DOHH2 (cell line): ENCODE measurements around the gene SMIM10L2A.

Experiments
- H3F3A ChIP-seq: fragments of 200-600 bp; sonication (generic), shearing (Covaris generic); 2 replicates; pipeline ENCODE4 v1.6.0; 2016; ENCODE audit warnings: antibody characterized with exemption, mild to moderate bottlenecking; ENCODE audit not compliant: control insufficient read depth, insufficient read depth
- H3K27ac ChIP-seq: fragments of 200-600 bp; sonication (generic); 2 replicates; pipeline ENCODE4 v1.5.1; 2014; ENCODE audit warnings: low read depth, mild to moderate bottlenecking, low read length, moderate library complexity
- H3K27me3 ChIP-seq: fragments of 200-600 bp; sonication (generic); 2 replicates; pipeline ENCODE4 v1.6.1; 2014; ENCODE audit warnings: mild to moderate bottlenecking, low read length, mixed read lengths; ENCODE audit not compliant: control insufficient read depth
- H3K36me3 ChIP-seq: fragments of 200-600 bp; sonication (generic); 2 replicates; pipeline ENCODE4 v1.6.1; 2014; ENCODE audit warnings: mild to moderate bottlenecking, low read length, moderate library complexity, mixed read lengths; ENCODE audit not compliant: control insufficient read depth
- H3K4me1 ChIP-seq: fragments of 200-600 bp; sonication (generic); 2 replicates; pipeline ENCODE4 v1.6.1; 2014; ENCODE audit warnings: mild to moderate bottlenecking, low read length, mixed read lengths; ENCODE audit not compliant: control insufficient read depth
- H3K4me2 ChIP-seq: fragments of 200-600 bp; sonication (generic); 2 replicates; pipeline ENCODE4 v1.6.0; 2014; ENCODE audit warnings: mild to moderate bottlenecking, low read length, moderate library complexity
- H3K4me3 ChIP-seq: fragments of 200-600 bp; sonication (generic); 2 replicates; pipeline ENCODE4 v1.5.1; 2014; ENCODE audit warnings: mild to moderate bottlenecking, low read length, mixed read lengths
- H3K79me2 ChIP-seq: fragments of 200-600 bp; sonication (generic); 2 replicates; pipeline ENCODE4 v1.6.1; 2014; ENCODE audit warnings: mild to moderate bottlenecking, low read length, mixed read lengths; ENCODE audit not compliant: control insufficient read depth
- H3K9me2 ChIP-seq: fragments of 200-600 bp; sonication (generic); replicated peaks from 2 replicates; pipeline ENCODE4 v1.6.1; 2014; ENCODE audit warnings: mild to moderate bottlenecking, low read length, mixed read lengths; ENCODE audit not compliant: control insufficient read depth
- H3K9me3 ChIP-seq: fragments of 200-600 bp; sonication (generic); 2 replicates; pipeline ENCODE4 v1.6.1; 2014; ENCODE audit warnings: antibody characterized with exemption, low read length, mixed read lengths; ENCODE audit not compliant: control insufficient read depth, insufficient read depth
- H4K20me1 ChIP-seq: fragments of 200-600 bp; sonication (generic); 2 replicates; pipeline ENCODE4 v1.6.0; 2014; ENCODE audit warnings: low read depth, mild to moderate bottlenecking, antibody characterized with exemption, low read length, moderate library complexity; ENCODE audit not compliant: control insufficient read depth, insufficient read depth
- EZH2phosphoT487 ChIP-seq: fragments of 200-600 bp; sonication (generic); IDR thresholded peaks from 2 replicates; pipeline ENCODE4 v1.6.1; 2017; ENCODE audit warnings: borderline replicate concordance, mild to moderate bottlenecking, antibody characterized with exemption, low read length, moderate library complexity, mixed read lengths
- TF ChIP-seq, protein P1 (sequence below): fragments of 200-600 bp; sonication (generic); IDR thresholded peaks from one replicate; pipeline ENCODE4 v1.5.1; 2014; ENCODE audit warnings: antibody characterized with exemption, mild to moderate bottlenecking, low read depth, low read length; ENCODE audit not compliant: poor library complexity, severe bottlenecking

SMIM10L2A gene

GRCh38 chrX:135389243-135389642 is 32.5 kb upstream of the SMIM10L2A start:
- no peaks in the 10 kb centered on the region for H3K36me3 ChIP-seq
- TF ChIP-seq EZH2phosphoT487 = no peak
- TF ChIP-seq, protein P1, sequence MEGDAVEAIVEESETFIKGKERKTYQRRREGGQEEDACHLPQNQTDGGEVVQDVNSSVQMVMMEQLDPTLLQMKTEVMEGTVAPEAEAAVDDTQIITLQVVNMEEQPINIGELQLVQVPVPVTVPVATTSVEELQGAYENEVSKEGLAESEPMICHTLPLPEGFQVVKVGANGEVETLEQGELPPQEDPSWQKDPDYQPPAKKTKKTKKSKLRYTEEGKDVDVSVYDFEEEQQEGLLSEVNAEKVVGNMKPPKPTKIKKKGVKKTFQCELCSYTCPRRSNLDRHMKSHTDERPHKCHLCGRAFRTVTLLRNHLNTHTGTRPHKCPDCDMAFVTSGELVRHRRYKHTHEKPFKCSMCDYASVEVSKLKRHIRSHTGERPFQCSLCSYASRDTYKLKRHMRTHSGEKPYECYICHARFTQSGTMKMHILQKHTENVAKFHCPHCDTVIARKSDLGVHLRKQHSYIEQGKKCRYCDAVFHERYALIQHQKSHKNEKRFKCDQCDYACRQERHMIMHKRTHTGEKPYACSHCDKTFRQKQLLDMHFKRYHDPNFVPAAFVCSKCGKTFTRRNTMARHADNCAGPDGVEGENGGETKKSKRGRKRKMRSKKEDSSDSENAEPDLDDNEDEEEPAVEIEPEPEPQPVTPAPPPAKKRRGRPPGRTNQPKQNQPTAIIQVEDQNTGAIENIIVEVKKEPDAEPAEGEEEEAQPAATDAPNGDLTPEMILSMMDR = no peak
- no peaks in the 10 kb centered on the region for H3K4me1 ChIP-seq
- no peaks in the 10 kb centered on the region for H4K20me1 ChIP-seq
- H3K9me3 ChIP-seq = no peaks in the 10 kb centered on the region
- H3K27me3 ChIP-seq = no peaks in the 10 kb centered on the region
- H3K27ac ChIP-seq = no peak overlapping the region
- no peak overlapping the region for H3K4me3 ChIP-seq
- no peaks in the 10 kb centered on the region for H3K9me2 ChIP-seq
- H3F3A ChIP-seq = no peaks in the 10 kb centered on the region
- H3K4me2 ChIP-seq = no peak overlapping the region
- no peaks in the 10 kb centered on the region for H3K79me2 ChIP-seq

DNA sequence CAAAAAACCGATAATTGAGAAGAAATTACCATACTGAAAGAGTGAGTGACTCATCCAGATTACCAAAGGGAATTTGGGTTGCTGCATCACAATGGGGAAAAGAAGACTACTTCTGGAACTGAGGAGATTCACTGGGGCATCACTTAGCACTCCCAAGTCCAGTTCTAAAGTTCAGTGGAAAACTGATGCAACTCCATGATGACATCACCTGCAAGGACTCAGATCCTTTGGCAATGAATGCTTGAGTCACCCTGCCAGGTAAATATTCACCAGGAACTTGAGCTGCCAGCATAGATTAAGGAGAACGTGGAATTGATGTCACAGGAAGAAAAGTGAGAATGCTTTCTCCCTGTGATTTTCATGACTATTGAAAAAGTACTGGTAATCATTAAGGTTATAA is 32.0 kb upstream of the SMIM10L2A start:
- no peaks in the 10 kb centered on the region for H3F3A ChIP-seq
- TF ChIP-seq EZH2phosphoT487 = no peak
- TF ChIP-seq, protein P1 = no peak
- H3K79me2 ChIP-seq = no peaks in the 10 kb centered on the region
- H3K4me1 ChIP-seq = no peaks in the 10 kb centered on the region
- H4K20me1 ChIP-seq = no peaks in the 10 kb centered on the region
- H3K27me3 ChIP-seq = no peaks in the 10 kb centered on the region
- H3K4me3 ChIP-seq = no peak overlapping the region
- H3K9me3 ChIP-seq = no peaks in the 10 kb centered on the region
- no peaks in the 10 kb centered on the region for H3K9me2 ChIP-seq
- no peak overlapping the region for H3K4me2 ChIP-seq
- H3K36me3 ChIP-seq = no peaks in the 10 kb centered on the region
- H3K27ac ChIP-seq = no peak overlapping the region

DNA sequence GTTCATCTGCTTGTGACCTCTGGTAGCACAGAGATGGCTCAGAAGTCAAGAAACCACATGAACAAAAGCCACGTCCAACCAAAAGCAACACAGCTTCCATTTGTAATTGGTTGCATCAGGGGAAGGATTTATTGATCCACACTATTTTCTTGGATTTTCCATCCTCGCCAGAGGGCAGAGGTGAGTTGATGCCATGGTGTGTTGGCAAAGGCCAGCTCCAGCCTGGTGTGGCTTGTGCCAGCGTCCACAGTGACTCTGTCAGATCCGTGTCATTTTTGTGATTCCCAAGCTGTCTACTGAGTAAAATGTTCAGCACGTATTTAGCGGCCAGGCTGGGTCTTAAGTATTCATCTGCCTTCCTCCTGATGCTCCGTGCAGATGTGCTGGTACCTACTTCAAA is 30.0 kb upstream of the SMIM10L2A start:
- no peaks in the 10 kb centered on the region for H3K27me3 ChIP-seq
- H3K9me2 ChIP-seq = no peaks in the 10 kb centered on the region
- H3K79me2 ChIP-seq = no peaks in the 10 kb centered on the region
- no peak overlapping the region for H3K4me3 ChIP-seq
- H3K36me3 ChIP-seq = no peaks in the 10 kb centered on the region
- no peaks in the 10 kb centered on the region for H3K4me1 ChIP-seq
- H4K20me1 ChIP-seq = no peaks in the 10 kb centered on the region
- no peaks in the 10 kb centered on the region for H3F3A ChIP-seq
- TF ChIP-seq EZH2phosphoT487 = no peak
- TF ChIP-seq, protein P1 = no peak
- no peak overlapping the region for H3K27ac ChIP-seq
- no peak overlapping the region for H3K4me2 ChIP-seq
- no peaks in the 10 kb centered on the region for H3K9me3 ChIP-seq

DNA sequence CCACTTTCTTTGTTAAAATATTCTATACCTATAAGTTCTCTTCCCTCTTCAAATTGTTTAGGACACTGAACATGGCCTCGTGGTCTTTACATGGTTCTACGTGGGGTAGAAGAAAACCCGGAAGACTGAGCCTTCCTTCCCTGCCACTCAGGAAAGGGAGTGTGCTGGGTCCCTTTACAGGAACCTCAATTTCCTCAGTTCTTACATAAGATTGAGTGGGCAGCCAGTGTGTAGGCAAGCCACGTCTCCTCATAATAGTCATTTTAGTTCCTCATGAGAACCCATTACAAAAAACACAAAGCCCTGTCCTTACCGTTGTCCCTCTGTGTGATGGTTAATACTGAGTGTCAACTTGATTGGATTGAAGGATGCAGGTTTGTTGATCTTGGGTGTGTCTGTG is 28.7 kb upstream of the SMIM10L2A start:
- no peaks in the 10 kb centered on the region for H3K36me3 ChIP-seq
- no peak overlapping the region for H3K27ac ChIP-seq
- no peak overlapping the region for H3K4me2 ChIP-seq
- no peaks in the 10 kb centered on the region for H3K79me2 ChIP-seq
- H3K9me3 ChIP-seq = no peaks in the 10 kb centered on the region
- H3K4me1 ChIP-seq = no peaks in the 10 kb centered on the region
- no peaks in the 10 kb centered on the region for H3K9me2 ChIP-seq
- H3F3A ChIP-seq = no peaks in the 10 kb centered on the region
- H3K27me3 ChIP-seq = no peaks in the 10 kb centered on the region
- no peak overlapping the region for H3K4me3 ChIP-seq
- no peaks in the 10 kb centered on the region for H4K20me1 ChIP-seq
- TF ChIP-seq, protein P1 = no peak
- no peak for TF ChIP-seq EZH2phosphoT487
